OCI-LY1 (cell line): ENCODE data around the gene EBF4.

Experiments
- H2AFZ ChIP-seq: fragments of 200-600 bp; sonication (generic), shearing (Covaris generic); 2 replicates; pipeline ENCODE4 v1.6.0; 2014; ENCODE audit warnings: antibody characterized with exemption, mild to moderate bottlenecking, low read length
- H3F3A ChIP-seq: fragments of 200-600 bp; sonication (generic), shearing (Covaris generic); 2 replicates; pipeline ENCODE4 v1.6.0; 2014; ENCODE audit warnings: mild to moderate bottlenecking, antibody characterized with exemption, low read length, moderate library complexity; ENCODE audit not compliant: insufficient read depth
- H3K27ac ChIP-seq: fragments of 200-600 bp; sonication (generic); 2 replicates; pipeline ENCODE4 v1.5.1; 2014; ENCODE audit warnings: low read length, mixed run types, mild to moderate bottlenecking, low read depth; ENCODE audit not compliant: poor library complexity, severe bottlenecking
- H3K27me3 ChIP-seq: fragments of 200-600 bp; sonication (generic); 2 replicates; pipeline ENCODE4 v1.6.0; 2014; ENCODE audit warnings: antibody characterized with exemption, mild to moderate bottlenecking, low read length, moderate library complexity; ENCODE audit not compliant: insufficient read depth
- H3K36me3 ChIP-seq: fragments of 200-600 bp; sonication (generic); 2 replicates; pipeline ENCODE4 v1.6.1; 2014; ENCODE audit warnings: mild to moderate bottlenecking, antibody characterized with exemption, low read length, moderate library complexity, mixed read lengths; ENCODE audit not compliant: insufficient read depth
- H3K4me1 ChIP-seq: fragments of 200-600 bp; sonication (generic); 2 replicates; pipeline ENCODE4 v1.5.1; 2014; ENCODE audit warnings: mild to moderate bottlenecking, low read length, moderate library complexity; ENCODE audit not compliant: insufficient read depth, severe bottlenecking
- H3K4me2 ChIP-seq: fragments of 200-600 bp; sonication (generic), shearing (Covaris generic); 2 replicates; pipeline ENCODE4 v1.6.1; 2014; ENCODE audit warnings: low read length
- H3K4me3 ChIP-seq: fragments of 200-600 bp; sonication (generic); 2 replicates; pipeline ENCODE4 v1.5.1; 2014; ENCODE audit warnings: low read length, low read depth, mild to moderate bottlenecking, mixed read lengths; ENCODE audit not compliant: poor library complexity, severe bottlenecking
- H3K79me2 ChIP-seq: fragments of 200-600 bp; shearing (Covaris generic); 2 replicates; pipeline ENCODE4 v1.6.1; 2016; ENCODE audit warnings: mixed run types, low read length, mixed read lengths; ENCODE audit not compliant: insufficient read depth
- H3K9ac ChIP-seq: fragments of 200-600 bp; sonication (generic), shearing (Covaris generic); 2 replicates; pipeline ENCODE4 v1.6.1; 2014; ENCODE audit warnings: mild to moderate bottlenecking, low read length, mixed read lengths
- H3K9me2 ChIP-seq: fragments of 200-600 bp; sonication (generic), shearing (Covaris generic); 2 replicates; pipeline ENCODE4 v1.6.1; 2014; ENCODE audit warnings: low read depth, mild to moderate bottlenecking, low read length, mixed read lengths
- H3K9me3 ChIP-seq: fragments of 200-600 bp; shearing (Covaris generic); 2 replicates; pipeline ENCODE4 v1.6.1; 2014; ENCODE audit warnings: low read length, mixed read lengths
- H4K20me1 ChIP-seq: fragments of 200-600 bp; sonication (generic), shearing (Covaris generic); 2 replicates; pipeline ENCODE4 v1.6.0; 2016; ENCODE audit warnings: mild to moderate bottlenecking, low read length; ENCODE audit not compliant: insufficient read depth
- CTCF ChIP-seq: fragments of 200-600 bp; sonication (generic), shearing (Covaris generic); IDR thresholded peaks from 2 replicates; pipeline ENCODE4 v1.5.1; 2017; ENCODE audit warnings: mild to moderate bottlenecking, antibody characterized with exemption, low read length, moderate library complexity, mixed read lengths
- EZH2 ChIP-seq: fragments of 200-600 bp; sonication (generic), shearing (Covaris generic); IDR thresholded peaks from 2 replicates; pipeline ENCODE4 v1.8.0; 2017; ENCODE audit warnings: borderline replicate concordance, mixed run types, mild to moderate bottlenecking, antibody characterized with exemption, low read length, moderate library complexity, mixed read lengths

The EBF4 gene

GRCh38 chr20:2746636-2747265, 54.2 kb downstream of the EBF4 start:
- H3K4me2 ChIP-seq = no peak overlapping the region
- H3K27ac ChIP-seq = no peak overlapping the region
- H3K9me3 ChIP-seq = no peaks in the 10 kb centered on the region
- H3K9ac ChIP-seq = no peak overlapping the region
- no peaks in the 10 kb centered on the region for H3K27me3 ChIP-seq
- H4K20me1 ChIP-seq = no peaks in the 10 kb centered on the region
- H3K9me2 ChIP-seq = no peaks in the 10 kb centered on the region
- H2AFZ ChIP-seq = no peak overlapping the region
- H3K4me3 ChIP-seq = no peak overlapping the region
- no peaks in the 10 kb centered on the region for H3K36me3 ChIP-seq
- no peak for TF ChIP-seq CTCF
- TF ChIP-seq EZH2 = no peak
- H3F3A ChIP-seq = no peaks in the 10 kb centered on the region
- H3K79me2 ChIP-seq = no peaks in the 10 kb centered on the region
- H3K4me1 ChIP-seq = peaks cover 1% of the 10 kb centered on the region

GRCh38 chr20:2747676-2748235, 55.2 kb downstream of the EBF4 start:
- Histone ChIP-seq H3K27ac (no peak overlapping the region), H3K9me2 (no peaks in the 10 kb centered on the region), H2AFZ (no peak overlapping the region), H3K4me3 (no peak overlapping the region), H3F3A (no peaks in the 10 kb centered on the region), H3K9me3 (no peaks in the 10 kb centered on the region), H3K36me3 (no peaks in the 10 kb centered on the region), H3K4me1 (peaks cover 10% of the 10 kb centered on the region), H3K4me2 (no peak overlapping the region), H3K9ac (no peak overlapping the region), H3K27me3 (no peaks in the 10 kb centered on the region), H4K20me1 (no peaks in the 10 kb centered on the region), H3K79me2 (no peaks in the 10 kb centered on the region)
- TF ChIP-seq CTCF (no peak), EZH2 (no peak)

- Histone ChIP-seq H3K9me2 (no peaks in the 10 kb centered on the region), H2AFZ (no peak overlapping the region), H3K27ac (no peak overlapping the region), H3K9me3 (no peaks in the 10 kb centered on the region), H3K4me2 (no peak overlapping the region), H3K4me1 (peaks cover 14% of the 10 kb centered on the region), H4K20me1 (no peaks in the 10 kb centered on the region), H3K4me3 (no peak overlapping the region), H3K27me3 (0 out of 2 replicates have a peak, but pooled peaks cover 3% of the 10 kb centered on the region), H3K36me3 (no peaks in the 10 kb centered on the region), H3K79me2 (no peaks in the 10 kb centered on the region), H3K9ac (no peak overlapping the region), H3F3A (no peaks in the 10 kb centered on the region)
- TF ChIP-seq EZH2 (no peak), CTCF (no peak)
Measured at GRCh38 chr20:2748551-2749342, 56.2 kb downstream of the EBF4 start.
